ENCODE data around the gene GDPD5. TPM values are rescaled to one million over a fixed set of nuclear protein-coding genes. Genes with fewer than 3 reads are reported as not detected.

Gene GDPD5
- polyA plus RNA-seq, 3 donors = 12.1 to 19.1 (median 13.6) TPM

DNA sequence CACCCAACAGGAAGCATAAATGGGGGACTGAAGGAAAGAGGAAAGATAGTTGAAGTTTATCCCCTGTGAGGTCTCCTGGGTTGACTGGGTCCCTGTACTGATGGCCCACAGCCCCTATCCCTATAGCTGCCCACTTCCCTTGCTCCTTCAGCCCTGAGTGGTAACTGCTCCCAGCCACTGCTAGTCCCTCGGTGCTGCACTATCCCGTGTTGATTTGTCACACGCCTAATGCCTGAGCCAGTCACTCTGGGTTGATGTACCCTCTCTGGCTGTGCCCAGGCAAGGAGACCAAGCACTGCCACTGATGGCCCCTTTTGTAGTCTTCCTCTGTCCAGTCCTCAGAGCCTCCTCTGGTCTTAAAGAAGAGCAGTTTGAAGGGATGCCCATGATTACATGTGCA, 9.6 kb downstream of the GDPD5 start:
- DNase-seq = no peak

- DNase-seq = no peak
These were observed 11.1 kb downstream of the GDPD5 start for GRCh38 chr11:75514596-75514995.

- DNase-seq = no peak
These were observed 12.5 kb downstream of the GDPD5 start for GRCh38 chr11:75513250-75513649.

GRCh38 chr11:75510723-75511019, 15.1 kb downstream of the GDPD5 start:
- DNase-seq = no peak

DNA sequence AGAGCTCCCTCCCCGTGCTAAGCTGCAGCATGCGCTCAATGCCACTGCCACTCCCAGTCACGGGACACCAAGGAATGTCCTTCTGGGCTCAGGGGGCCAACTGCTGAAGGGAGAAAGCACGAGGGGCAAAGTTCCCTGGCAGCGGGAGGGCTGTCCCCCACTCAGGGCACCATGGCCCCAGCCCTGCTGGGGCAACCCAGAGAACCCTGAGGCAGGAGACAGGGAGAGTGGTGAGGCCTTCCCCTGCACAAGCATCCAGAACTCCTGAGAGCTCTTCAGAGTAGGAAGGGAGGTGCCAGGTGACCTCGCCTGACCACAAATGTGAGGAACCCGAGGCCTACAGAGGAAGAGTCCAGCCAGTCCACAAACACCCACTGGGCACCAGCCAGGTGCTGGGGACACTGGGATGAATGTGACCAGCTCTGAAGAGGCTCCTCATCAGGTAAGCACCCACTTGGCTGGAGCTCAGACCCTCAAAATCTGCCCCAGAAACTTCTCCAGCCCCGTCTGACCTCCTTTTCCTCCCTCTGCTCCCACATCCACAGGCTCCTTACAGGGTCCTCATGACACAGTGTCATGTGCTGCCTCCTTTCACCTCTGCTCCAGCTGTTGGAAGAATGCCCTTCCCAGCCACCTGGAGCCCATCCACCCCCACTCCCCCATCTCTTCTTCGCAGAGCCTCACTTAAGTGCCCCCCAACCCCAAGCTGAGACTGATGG, 15.6 kb downstream of the GDPD5 start:
- DNase-seq = no peak

DNA sequence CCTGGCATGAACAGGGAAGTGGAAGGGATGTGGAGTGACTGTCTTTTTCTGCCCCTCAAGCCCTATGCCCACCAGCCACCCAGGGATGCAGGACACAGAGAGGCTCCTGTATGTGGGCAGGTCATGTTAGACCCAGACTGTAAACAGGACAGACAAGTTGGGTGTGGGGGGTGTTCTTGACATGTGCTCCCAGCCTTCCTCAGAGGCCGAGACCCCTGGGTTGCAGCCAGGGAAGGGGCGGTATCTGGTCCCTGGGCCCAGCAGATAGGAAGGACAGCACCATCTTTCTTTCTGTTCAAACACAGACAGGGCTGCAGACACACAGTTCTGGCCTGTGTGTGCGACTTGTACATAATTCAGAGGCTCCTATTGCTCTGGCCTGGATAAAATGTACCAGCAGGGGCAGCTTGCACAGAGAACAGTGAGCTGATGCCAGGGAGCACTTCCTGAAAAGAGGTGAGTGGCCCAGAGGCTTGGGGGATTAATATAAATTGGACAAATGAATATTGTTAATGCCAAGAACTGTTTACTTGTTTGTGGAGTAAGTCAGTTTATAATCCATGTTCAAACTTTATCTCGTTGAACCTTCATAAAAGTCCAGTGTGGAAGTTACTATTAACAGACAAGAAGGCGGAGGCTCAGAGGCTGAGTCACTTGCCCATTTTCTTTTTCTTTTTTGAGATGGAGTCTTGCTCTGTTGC, 16.6 kb downstream of the GDPD5 start:
- no peak for DNase-seq

- no peak for DNase-seq
These were observed 17.6 kb downstream of the GDPD5 start for GRCh38 chr11:75508051-75508561.

DNA sequence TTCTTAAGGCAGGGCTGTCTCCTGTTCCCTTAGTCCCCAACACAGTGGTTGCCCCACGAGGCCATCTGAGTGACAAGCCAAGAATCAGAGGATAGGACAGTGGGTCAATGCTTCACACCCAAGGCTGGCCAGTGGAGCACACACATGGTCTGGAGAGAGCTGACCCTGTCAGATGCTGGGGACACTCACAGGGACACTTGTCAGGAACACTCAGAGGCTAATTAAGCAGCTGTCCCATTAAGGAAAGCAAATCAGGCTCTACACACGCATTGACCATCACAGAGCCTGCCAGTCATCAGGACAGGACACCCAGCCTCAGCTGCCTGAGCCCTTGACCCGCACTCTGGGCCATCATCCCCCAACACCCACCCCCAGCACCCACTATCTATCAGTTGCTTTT, 18.2 kb downstream of the GDPD5 start:
- DNase-seq = no peak

DNA sequence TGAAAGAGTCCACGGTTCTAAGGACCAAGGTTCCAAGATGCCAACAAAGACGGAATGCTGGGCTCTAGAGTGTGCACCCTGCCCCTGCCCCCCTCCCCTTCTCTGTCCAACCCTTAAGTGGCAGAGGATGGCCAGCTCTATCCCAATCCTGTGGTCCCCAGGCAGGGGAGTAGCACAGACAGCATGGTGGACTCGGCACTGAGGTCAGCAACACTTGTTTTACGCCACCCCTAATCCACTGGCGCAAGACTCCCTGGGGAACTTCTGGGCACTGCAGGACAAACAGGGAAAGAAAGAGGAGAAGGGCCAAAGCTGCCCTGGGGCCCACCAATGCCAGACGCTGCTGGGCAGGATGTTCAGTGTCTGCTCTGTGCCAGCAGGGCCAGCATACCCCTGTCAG, 18.9 kb downstream of the GDPD5 start:
- no peak for DNase-seq

GRCh38 chr11:75505916-75506692, 19.6 kb downstream of the GDPD5 start:
- peak; percentile 44 for DNase-seq

- DNase-seq = no peak
These were observed 21.2 kb downstream of the GDPD5 start for GRCh38 chr11:75504501-75504900.

DNA sequence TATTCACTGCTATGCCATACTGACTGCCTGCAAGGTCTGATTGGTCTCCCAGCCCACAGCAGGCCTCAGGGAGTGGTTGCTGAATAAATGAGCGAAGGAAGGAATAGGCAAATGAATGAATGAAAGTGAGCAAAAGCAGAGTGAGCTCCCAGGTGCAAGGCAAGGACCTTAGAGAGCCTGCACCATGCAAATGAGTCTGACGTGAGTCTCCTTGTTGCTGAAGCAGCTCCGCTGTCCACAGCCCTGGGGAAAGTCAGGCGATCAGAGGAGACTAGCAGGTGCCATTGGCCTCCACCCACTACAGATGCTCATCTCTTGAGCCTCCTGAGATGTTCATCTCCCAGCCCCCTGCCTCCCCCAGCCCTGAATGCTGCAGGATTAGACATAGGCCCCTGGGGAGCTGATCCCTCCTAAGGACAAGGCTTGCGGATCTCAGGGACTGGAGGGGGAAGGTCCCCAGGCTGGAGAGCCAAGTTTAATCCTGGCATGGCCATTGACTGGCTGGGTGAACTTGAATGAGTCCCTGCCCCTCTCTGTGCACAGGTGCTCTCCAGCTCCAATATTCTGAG, 22.1 kb downstream of the GDPD5 start:
- no peak for DNase-seq

GRCh38 chr11:75502138-75502537, 23.6 kb downstream of the GDPD5 start:
- DNase-seq = no peak

GRCh38 chr11:75500742-75501141, 25.0 kb downstream of the GDPD5 start:
- DNase-seq = no peak

DNA sequence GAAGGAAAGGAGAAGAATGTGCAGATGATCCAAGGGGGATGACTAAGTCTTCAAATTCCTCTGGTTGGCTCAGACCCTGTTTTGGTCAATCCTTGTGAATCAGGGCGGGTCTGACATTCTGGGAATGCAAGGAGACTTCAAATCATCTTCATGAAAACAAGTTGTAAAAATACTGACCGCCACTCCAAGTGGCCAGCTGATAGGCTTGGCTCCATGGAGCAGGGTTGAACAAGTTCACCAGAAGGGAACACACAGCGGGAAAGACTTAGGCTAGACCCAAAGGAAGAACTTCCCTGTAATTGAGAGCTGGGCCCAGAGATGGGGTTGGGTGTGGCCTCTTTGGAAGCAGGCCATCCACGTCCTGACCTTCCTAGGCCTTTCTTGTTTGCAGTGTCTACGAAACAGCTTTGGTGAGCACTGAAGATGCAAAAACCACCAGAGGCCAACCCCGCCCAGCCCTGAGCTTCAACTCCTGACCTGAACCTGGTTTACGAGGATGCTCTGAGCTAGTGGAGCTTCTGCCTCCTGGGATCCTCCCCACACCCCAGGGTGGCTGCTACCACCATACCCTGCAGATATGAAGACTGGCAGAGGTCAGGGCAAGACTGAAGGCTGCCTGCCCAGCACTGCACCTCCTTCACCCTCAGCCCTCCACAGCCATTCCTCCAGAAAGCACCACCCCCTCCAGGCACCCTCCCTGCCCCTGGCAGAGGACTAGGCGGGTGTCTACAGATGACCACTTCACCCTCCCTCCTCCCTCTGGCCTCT, 26.1 kb downstream of the GDPD5 start:
- no peak for DNase-seq

DNA sequence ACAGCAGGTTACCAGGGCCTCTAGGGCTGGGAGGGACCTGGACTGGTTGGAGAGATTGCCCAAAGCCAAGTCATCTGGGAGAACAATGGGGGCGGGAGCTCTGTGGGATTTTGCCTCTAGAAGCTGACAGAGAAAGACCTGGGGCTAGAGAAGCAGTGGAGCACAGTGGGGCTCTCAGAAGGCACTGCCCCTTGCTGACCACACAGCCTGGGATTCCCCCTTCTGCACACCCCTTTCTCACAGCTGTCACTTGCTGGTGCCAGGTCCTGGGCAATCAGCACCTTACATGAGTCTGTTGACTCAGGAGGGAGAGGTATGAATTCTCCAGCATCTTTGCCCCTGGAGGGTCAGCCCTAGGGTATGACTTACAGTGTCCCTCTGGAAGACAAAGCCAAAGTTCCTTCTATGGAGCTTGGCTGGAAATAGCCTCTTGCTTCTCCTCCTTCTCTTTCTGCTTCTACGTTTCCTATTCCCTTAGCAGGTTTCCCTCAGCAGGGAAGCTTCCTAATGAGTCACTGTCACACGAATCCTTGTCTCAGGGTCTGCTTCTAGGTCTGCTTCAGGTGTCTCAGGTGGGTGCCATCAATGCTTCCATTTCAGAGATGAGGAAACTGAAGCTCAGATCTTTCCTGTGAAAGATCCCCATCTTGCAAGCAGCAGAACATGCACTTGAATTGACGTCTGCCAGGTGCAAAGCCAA, 27.0 kb downstream of the GDPD5 start:
- DNase-seq = no peak

GRCh38 chr11:75497788-75498409, 27.8 kb downstream of the GDPD5 start:
- DNase-seq = no peak

- DNase-seq = no peak
These were observed 29.4 kb downstream of the GDPD5 start for GRCh38 chr11:75496305-75496752.

DNA sequence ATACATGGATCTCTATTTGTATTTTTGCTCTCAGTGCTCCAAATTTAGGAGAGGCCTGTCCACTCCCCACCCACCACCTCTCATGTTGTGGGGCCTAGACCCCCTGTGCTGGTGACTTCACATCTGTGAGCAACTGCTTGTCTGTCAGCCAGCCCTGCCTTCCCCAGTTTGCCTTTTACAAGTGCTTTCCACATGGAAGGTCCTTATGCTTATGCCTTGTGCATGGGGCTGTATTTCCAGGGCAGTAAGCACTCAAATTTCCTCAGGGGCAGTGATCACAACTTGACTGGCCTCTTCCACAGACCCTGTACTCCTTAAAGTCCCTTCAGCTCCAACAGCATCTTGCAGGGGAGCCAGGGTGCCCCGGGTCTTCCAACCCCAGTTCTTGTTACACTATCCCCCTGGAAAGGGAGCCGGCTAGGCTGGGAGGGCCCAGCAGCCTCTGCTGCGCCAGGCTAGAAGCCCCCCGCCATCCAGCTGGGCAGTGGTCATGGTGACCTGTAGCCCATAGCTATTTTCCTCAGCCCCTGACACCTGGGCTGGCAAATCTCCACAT, 29.9 kb downstream of the GDPD5 start:
- DNase-seq = no peak

GRCh38 chr11:75493626-75494025, 32.1 kb downstream of the GDPD5 start:
- no peak for DNase-seq

All from renal pelvis (tissue), 4 donors.